HEK293 (cell line): ENCODE data around the gene SLC12A8.

ENCODE experiments used
- CTCF ChIA-PET: fragments of 350-600 bp; formaldehyde crosslinking; extraction: SDS; loops from one replicate; lab custom pipeline; 2021; ENCODE audit warnings: antibody characterized with exemption; lab: Yijun Ruan, JAX
- POLR2A ChIA-PET: fragments of 300-600 bp; formaldehyde crosslinking; extraction: SDS; loops from one replicate; lab custom pipeline; 2020; ENCODE audit warnings: antibody characterized with exemption, inconsistent platforms; lab: Yijun Ruan, JAX
- H3K27ac ChIP-seq: fragments of 200-500 bp; sonication (Bioruptor generic); 2 replicates; pipeline ENCODE4 v1.5.1; 2014; ENCODE audit warnings: low read depth, low read length, control low read depth, inconsistent platforms; ENCODE audit errors: extremely low read depth
- H3K36me3 ChIP-seq, 2 experiments: fragments of 200-500 bp in 1 of 2; sonication (Bioruptor generic) in 1 of 2; 1 replicate in 1 of 2; 2 replicates in 1 of 2; pipeline ENCODE4 v1.5.1; 2014 to 2017; ENCODE audit warnings: inconsistent platforms in 2 of 2, low read length in 2 of 2; ENCODE audit not compliant: control insufficient read depth in 2 of 2, insufficient read depth in 1 of 2
- H3K4me1 ChIP-seq: fragments of 200-500 bp; sonication (Bioruptor generic); 2 replicates; pipeline ENCODE4 v1.5.1; 2014; ENCODE audit warnings: mild to moderate bottlenecking, low read length, inconsistent platforms; ENCODE audit not compliant: control insufficient read depth, insufficient read depth
- H3K4me3 ChIP-seq: 2 replicates; pipeline ENCODE4 v1.5.1; 2011; ENCODE audit warnings: low read depth, mild to moderate bottlenecking, control low read depth, low read length, moderate library complexity
- H3K9me3 ChIP-seq: fragments of 200-500 bp; sonication (Bioruptor generic); 2 replicates; pipeline ENCODE4 v1.5.1; 2014; ENCODE audit warnings: low read depth, low read length, inconsistent platforms; ENCODE audit not compliant: control insufficient read depth, insufficient read depth
- BCL11B ChIP-seq: fragments of 450-650 bp; formaldehyde crosslinking; IDR thresholded peaks from 2 replicates; pipeline ENCODE4 v1.5.1; 2016; ENCODE audit warnings: low read depth, missing biosample characterization, missing genetic modification characterization
- KLF16 ChIP-seq: fragments of 450-650 bp; formaldehyde crosslinking; IDR thresholded peaks from 2 replicates; pipeline ENCODE4 v1.5.1; 2017; ENCODE audit warnings: missing biosample characterization, missing genetic modification characterization
- KLF9 ChIP-seq: fragments of 450-650 bp; formaldehyde crosslinking; IDR thresholded peaks from 2 replicates; pipeline ENCODE4 v1.5.1; 2016; ENCODE audit warnings: missing biosample characterization, missing genetic modification characterization, low read depth
- OSR2 ChIP-seq: fragments of 450-650 bp; formaldehyde crosslinking; IDR thresholded peaks from 2 replicates; pipeline ENCODE4 v1.5.1; 2016; ENCODE audit warnings: missing biosample characterization, missing genetic modification characterization
- RBAK ChIP-seq: fragments of 450-650 bp; formaldehyde crosslinking; IDR thresholded peaks from 2 replicates; pipeline ENCODE4 v1.5.1; 2016; ENCODE audit warnings: missing biosample characterization, missing genetic modification characterization
- SP3 ChIP-seq: fragments of 450-650 bp; formaldehyde crosslinking; IDR thresholded peaks from 2 replicates; pipeline ENCODE4 v1.5.1; 2016; ENCODE audit warnings: missing biosample characterization, missing genetic modification characterization
- ZBTB48 ChIP-seq: fragments of 450-650 bp; formaldehyde crosslinking; IDR thresholded peaks from 2 replicates; pipeline ENCODE4 v1.5.1; 2016; ENCODE audit warnings: missing biosample characterization, missing genetic modification characterization
- ZFP69B ChIP-seq: fragments of 450-650 bp; formaldehyde crosslinking; IDR thresholded peaks from 2 replicates; pipeline ENCODE4 v1.5.1; 2016; ENCODE audit warnings: missing biosample characterization, missing genetic modification characterization
- ZNF138 ChIP-seq: fragments of 450-650 bp; formaldehyde crosslinking; IDR thresholded peaks from 2 replicates; pipeline ENCODE4 v1.5.1; 2016; ENCODE audit warnings: missing biosample characterization, missing genetic modification characterization, borderline replicate concordance
- ZNF211 ChIP-seq: fragments of 450-650 bp; formaldehyde crosslinking; IDR thresholded peaks from 2 replicates; pipeline ENCODE4 v1.5.1; 2016; ENCODE audit warnings: low read depth, missing biosample characterization, missing genetic modification characterization
- ZNF350 ChIP-seq: fragments of 450-650 bp; formaldehyde crosslinking; IDR thresholded peaks from 2 replicates; pipeline ENCODE4 v1.5.0; 2017; ENCODE audit warnings: missing biosample characterization, mild to moderate bottlenecking, missing genetic modification characterization
- ZNF404 ChIP-seq: fragments of 450-650 bp; formaldehyde crosslinking; IDR thresholded peaks from 2 replicates; pipeline ENCODE4 v1.5.1; 2017; ENCODE audit warnings: missing biosample characterization, missing genetic modification characterization
- ZNF423 ChIP-seq: fragments of 450-650 bp; formaldehyde crosslinking; IDR thresholded peaks from 2 replicates; pipeline ENCODE4 v1.5.1; 2016; ENCODE audit warnings: missing biosample characterization, missing genetic modification characterization
- ZNF555 ChIP-seq: fragments of 450-650 bp; formaldehyde crosslinking; conservative IDR thresholded peaks from 2 replicates; pipeline ENCODE4 v1.5.1; 2017; ENCODE audit warnings: missing biosample characterization, mild to moderate bottlenecking, missing genetic modification characterization, inconsistent platforms
- ZNF707 ChIP-seq: fragments of 450-650 bp; formaldehyde crosslinking; IDR thresholded peaks from 2 replicates; pipeline ENCODE4 v1.5.1; 2016; ENCODE audit warnings: missing biosample characterization, missing genetic modification characterization
- TF ChIP-seq, protein P1 (sequence below): fragments of 450-650 bp; formaldehyde crosslinking; IDR thresholded peaks from 2 replicates; pipeline ENCODE4 v1.5.1; 2016; ENCODE audit warnings: missing biosample characterization, missing genetic modification characterization
- TF ChIP-seq, protein P2 (sequence below): fragments of 450-650 bp; formaldehyde crosslinking; IDR thresholded peaks from 2 replicates; pipeline ENCODE4 v1.5.1; 2016; ENCODE audit warnings: missing biosample characterization, missing genetic modification characterization
- TF ChIP-seq, protein P3 (sequence below): fragments of 450-650 bp; formaldehyde crosslinking; IDR thresholded peaks from 2 replicates; pipeline ENCODE4 v1.5.1; 2016; ENCODE audit warnings: missing biosample characterization, missing genetic modification characterization
- TF ChIP-seq, protein P4 (sequence below): fragments of 450-650 bp; formaldehyde crosslinking; conservative IDR thresholded peaks from 2 replicates; pipeline ENCODE4 v1.5.1; 2016; ENCODE audit warnings: low read depth, missing biosample characterization, missing genetic modification characterization
- TF ChIP-seq, protein P5 (sequence below): fragments of 450-650 bp; formaldehyde crosslinking; IDR thresholded peaks from 2 replicates; pipeline ENCODE4 v1.5.1; 2017; ENCODE audit warnings: missing biosample characterization, missing genetic modification characterization
- TF ChIP-seq, protein P6 (sequence below): fragments of 450-650 bp; formaldehyde crosslinking; IDR thresholded peaks from 2 replicates; pipeline ENCODE4 v1.5.1; 2016; ENCODE audit warnings: missing biosample characterization, missing genetic modification characterization

SLC12A8 gene, protein sequence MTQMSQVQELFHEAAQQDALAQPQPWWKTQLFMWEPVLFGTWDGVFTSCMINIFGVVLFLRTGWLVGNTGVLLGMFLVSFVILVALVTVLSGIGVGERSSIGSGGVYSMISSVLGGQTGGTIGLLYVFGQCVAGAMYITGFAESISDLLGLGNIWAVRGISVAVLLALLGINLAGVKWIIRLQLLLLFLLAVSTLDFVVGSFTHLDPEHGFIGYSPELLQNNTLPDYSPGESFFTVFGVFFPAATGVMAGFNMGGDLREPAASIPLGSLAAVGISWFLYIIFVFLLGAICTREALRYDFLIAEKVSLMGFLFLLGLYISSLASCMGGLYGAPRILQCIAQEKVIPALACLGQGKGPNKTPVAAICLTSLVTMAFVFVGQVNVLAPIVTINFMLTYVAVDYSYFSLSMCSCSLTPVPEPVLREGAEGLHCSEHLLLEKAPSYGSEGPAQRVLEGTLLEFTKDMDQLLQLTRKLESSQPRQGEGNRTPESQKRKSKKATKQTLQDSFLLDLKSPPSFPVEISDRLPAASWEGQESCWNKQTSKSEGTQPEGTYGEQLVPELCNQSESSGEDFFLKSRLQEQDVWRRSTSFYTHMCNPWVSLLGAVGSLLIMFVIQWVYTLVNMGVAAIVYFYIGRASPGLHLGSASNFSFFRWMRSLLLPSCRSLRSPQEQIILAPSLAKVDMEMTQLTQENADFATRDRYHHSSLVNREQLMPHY

DNA sequence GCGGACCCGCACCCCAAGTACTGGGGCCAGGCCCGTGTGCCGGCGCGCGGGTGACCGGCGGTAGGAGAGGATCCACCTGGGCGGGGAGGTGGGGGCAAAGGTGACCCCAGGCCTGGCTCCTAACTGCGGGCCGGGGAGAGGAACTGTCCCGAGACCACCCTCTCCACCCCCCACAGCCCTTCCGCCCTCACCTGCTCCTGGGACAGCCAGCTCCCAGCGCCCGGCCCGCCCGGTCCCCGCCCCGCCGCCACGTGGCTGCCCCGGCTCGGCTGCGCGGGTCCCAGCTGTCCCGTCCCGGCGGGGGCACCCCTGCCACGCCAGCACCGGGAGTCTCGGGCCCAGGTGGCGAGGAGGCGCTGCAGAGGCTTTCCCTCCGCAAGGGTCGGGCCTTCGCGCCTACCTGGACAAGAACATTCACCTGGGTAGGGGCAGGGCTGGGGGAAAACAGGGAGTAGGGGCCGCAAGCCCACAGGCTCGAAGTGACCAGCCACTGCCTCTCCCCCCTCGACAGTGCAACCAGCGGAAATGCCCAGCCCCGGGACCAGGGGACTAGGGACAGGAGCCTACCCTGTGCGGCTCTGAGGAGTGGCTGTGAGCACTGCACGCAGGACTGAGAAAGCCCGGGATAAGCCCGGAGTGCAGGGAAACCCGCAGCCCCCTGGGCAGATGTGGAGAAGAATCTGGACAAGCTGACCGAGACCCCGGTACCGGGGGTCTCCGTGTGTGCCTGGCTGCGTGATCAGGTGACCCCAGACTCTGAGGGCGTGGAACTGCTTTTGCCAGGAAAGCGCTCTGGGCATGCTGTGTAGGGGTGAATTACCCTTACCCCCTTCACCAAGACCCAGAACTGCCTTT is at the start of gene SLC12A8:
SLC12A8 (minus strand) TSS at position 240 of the 855 bp plus-strand sequence. CDS start 1,399 bp downstream, outside the sequence.
- no peak for TF ChIP-seq ZBTB48
- no peak for TF ChIP-seq ZNF350 (tag by site-specific recombination)
- TF ChIP-seq, protein P1, sequence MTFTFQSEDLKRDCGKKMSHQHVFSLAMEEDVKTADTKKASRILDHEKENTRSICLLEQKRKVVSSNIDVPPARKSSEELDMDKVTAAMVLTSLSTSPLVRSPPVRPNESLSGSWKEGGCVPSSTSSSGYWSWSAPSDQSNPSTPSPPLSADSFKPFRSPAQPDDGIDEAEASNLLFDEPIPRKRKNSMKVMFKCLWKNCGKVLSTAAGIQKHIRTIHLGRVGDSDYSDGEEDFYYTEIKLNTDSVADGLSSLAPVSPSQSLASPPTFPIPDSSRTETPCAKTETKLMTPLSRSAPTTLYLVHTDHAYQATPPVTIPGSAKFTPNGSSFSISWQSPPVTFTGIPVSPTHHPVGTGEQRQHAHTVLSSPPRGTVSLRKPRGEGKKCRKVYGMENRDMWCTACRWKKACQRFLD (tag by site-specific recombination), result no peak
- TF ChIP-seq, protein P2, sequence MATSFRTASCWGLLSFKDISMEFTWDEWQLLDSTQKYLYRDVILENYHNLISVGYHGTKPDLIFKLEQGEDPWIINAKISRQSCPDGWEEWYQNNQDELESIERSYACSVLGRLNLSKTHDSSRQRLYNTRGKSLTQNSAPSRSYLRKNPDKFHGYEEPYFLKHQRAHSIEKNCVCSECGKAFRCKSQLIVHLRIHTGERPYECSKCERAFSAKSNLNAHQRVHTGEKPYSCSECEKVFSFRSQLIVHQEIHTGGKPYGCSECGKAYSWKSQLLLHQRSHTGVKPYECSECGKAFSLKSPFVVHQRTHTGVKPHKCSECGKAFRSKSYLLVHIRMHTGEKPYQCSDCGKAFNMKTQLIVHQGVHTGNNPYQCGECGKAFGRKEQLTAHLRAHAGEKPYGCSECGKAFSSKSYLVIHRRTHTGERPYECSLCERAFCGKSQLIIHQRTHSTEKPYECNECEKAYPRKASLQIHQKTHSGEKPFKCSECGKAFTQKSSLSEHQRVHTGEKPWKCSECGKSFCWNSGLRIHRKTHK, result no peak
- no peak for TF ChIP-seq BCL11B (tag by site-specific recombination)
- TF ChIP-seq KLF16, result no peak
- no peak for TF ChIP-seq ZNF138 (tag by site-specific recombination)
- TF ChIP-seq, protein P3, sequence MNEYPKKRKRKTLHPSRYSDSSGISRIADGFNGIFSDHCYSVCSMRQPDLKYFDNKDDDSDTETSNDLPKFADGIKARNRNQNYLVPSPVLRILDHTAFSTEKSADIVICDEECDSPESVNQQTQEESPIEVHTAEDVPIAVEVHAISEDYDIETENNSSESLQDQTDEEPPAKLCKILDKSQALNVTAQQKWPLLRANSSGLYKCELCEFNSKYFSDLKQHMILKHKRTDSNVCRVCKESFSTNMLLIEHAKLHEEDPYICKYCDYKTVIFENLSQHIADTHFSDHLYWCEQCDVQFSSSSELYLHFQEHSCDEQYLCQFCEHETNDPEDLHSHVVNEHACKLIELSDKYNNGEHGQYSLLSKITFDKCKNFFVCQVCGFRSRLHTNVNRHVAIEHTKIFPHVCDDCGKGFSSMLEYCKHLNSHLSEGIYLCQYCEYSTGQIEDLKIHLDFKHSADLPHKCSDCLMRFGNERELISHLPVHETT (tag by site-specific recombination), result no peak
- TF ChIP-seq ZNF211 (tag by site-specific recombination), result no peak
- TF ChIP-seq RBAK (tag by site-specific recombination), result no peak
- no peak for TF ChIP-seq ZNF404
- no peak for TF ChIP-seq KLF9 (tag by site-specific recombination)
- no peak for TF ChIP-seq ZNF423 (tag by site-specific recombination)
- TF ChIP-seq ZNF555 (tag by site-specific recombination), result no peak
- TF ChIP-seq, all 188 proteins: peak for 0
- Histone ChIP-seq H3K9me3 (no peaks in the 10 kb centered on the region), H3K4me1 (no peaks in the 10 kb centered on the region), H3K4me3 (no peak within 1 kb of the TSS), H3K27ac (no peak within 1 kb of the TSS), H3K36me3 (no peaks in the 10 kb centered on the region)
- ChIA-PET CTCF (no interaction called here), POLR2A (no interaction called here)

DNA sequence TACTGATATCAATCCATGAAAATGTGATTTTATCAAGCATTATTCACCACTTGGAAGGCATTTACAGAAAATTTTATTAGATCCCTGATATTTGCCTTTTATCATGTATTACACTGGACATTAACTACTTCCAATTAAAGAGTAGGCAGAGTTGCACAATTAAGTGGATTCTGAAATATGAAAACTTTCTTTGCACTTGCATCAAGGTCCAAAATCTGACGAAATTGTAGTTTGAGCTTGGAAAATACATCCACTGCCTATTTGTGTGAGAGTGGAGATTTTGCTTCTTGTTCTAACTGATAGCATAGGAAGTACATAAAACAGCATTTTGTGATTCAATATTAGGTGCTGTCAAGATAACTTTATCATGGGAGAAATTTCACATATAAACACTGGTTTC is 49.6 kb upstream of the SLC12A8 start:
- POLR2A ChIA-PET, result no interaction called here
- TF ChIP-seq, protein P4, sequence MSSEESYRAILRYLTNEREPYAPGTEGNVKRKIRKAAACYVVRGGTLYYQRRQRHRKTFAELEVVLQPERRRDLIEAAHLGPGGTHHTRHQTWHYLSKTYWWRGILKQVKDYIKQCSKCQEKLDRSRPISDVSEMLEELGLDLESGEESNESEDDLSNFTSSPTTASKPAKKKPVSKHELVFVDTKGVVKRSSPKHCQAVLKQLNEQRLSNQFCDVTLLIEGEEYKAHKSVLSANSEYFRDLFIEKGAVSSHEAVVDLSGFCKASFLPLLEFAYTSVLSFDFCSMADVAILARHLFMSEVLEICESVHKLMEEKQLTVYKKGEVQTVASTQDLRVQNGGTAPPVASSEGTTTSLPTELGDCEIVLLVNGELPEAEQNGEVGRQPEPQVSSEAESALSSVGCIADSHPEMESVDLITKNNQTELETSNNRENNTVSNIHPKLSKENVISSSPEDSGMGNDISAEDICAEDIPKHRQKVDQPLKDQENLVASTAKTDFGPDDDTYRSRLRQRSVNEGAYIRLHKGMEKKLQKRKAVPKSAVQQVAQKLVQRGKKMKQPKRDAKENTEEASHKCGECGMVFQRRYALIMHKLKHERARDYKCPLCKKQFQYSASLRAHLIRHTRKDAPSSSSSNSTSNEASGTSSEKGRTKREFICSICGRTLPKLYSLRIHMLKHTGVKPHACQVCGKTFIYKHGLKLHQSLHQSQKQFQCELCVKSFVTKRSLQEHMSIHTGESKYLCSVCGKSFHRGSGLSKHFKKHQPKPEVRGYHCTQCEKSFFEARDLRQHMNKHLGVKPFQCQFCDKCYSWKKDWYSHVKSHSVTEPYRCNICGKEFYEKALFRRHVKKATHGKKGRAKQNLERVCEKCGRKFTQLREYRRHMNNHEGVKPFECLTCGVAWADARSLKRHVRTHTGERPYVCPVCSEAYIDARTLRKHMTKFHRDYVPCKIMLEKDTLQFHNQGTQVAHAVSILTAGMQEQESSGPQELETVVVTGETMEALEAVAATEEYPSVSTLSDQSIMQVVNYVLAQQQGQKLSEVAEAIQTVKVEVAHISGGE (tag by site-specific recombination), result no peak
- no peak for TF ChIP-seq ZFP69B
- TF ChIP-seq SP3 (tag by site-specific recombination), result no peak
- TF ChIP-seq, protein P5, sequence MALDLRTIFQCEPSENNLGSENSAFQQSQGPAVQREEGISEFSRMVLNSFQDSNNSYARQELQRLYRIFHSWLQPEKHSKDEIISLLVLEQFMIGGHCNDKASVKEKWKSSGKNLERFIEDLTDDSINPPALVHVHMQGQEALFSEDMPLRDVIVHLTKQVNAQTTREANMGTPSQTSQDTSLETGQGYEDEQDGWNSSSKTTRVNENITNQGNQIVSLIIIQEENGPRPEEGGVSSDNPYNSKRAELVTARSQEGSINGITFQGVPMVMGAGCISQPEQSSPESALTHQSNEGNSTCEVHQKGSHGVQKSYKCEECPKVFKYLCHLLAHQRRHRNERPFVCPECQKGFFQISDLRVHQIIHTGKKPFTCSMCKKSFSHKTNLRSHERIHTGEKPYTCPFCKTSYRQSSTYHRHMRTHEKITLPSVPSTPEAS (tag by site-specific recombination), result no peak
- TF ChIP-seq, protein P6, sequence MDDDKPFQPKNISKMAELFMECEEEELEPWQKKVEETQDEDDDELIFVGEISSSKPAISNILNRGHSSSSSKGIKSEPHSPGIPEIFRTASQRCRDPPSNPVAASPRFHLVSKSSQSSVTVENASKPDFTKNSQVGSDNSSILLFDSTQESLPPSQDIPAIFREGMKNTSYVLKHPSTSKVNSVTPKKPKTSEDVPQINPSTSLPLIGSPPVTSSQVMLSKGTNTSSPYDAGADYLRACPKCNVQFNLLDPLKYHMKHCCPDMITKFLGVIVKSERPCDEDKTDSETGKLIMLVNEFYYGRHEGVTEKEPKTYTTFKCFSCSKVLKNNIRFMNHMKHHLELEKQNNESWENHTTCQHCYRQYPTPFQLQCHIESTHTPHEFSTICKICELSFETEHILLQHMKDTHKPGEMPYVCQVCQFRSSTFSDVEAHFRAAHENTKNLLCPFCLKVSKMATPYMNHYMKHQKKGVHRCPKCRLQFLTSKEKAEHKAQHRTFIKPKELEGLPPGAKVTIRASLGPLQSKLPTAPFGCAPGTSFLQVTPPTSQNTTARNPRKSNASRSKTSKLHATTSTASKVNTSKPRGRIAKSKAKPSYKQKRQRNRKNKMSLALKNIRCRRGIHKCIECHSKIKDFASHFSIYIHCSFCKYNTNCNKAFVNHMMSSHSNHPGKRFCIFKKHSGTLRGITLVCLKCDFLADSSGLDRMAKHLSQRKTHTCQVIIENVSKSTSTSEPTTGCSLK (tag by site-specific recombination), result no peak
- TF ChIP-seq ZNF707, result no peak
- TF ChIP-seq BCL11B (tag by site-specific recombination), result no peak
- TF ChIP-seq OSR2, result no peak

More for the DNA sequence above, 49.6 kb upstream of the SLC12A8 start:
- peaks cover 0 to 8% of the 10 kb centered on the region in 2 experiments; a peak in 1 of 3 replicates for H3K36me3 ChIP-seq
- H3K27ac ChIP-seq, result no peak overlapping the region
- H3K9me3 ChIP-seq, result no peaks in the 10 kb centered on the region
- CTCF ChIA-PET, result interaction anchor here (0.7 kb wide), 1 partner anchor 63 kb away, joined by 4 read pairs; no protein-coding TSS in a partner anchor
- no peaks in the 10 kb centered on the region for H3K4me1 ChIP-seq
- no peak overlapping the region for H3K4me3 ChIP-seq
